ENCODE data around the gene CERS5. TPM values are rescaled to one million over a fixed set of nuclear protein-coding genes. Genes with fewer than 3 reads are reported as not detected.

Gene CERS5
- total RNA-seq, 1 experiment from 2014 or later, result 58.1 TPM

GRCh38 chr12:50100561-50100960 is 66.6 kb downstream of the CERS5 start:
- BruUV-seq (replicated peaks), result no TSS peak
- Mint-ChIP-seq H3K4me1 (ENCODE audit: insufficient read depth, unreplicated experiment) (peaks cover 18% of the 10 kb centered on the region), H3K36me3 (ENCODE audit: insufficient read depth, unreplicated experiment) (peaks cover 57% of the 10 kb centered on the region), H3K4me3 (ENCODE audit: unreplicated experiment) (no peak overlapping the region), H3K27ac (ENCODE audit: low read depth, unreplicated experiment) (no peak overlapping the region), H3K9me3 (ENCODE audit: unreplicated experiment) (no peaks in the 10 kb centered on the region), H3K27me3 (ENCODE audit: insufficient read depth, unreplicated experiment) (no peaks in the 10 kb centered on the region)
- DNase-seq (ENCODE audit: unreplicated experiment), result no peak
- CTCF ChIA-PET, result interaction anchor here (0.8 to 15.2 kb wide), 4 partner anchors 11 to 155 kb away, joined by 3 to 232 read pairs (median 50); partner anchors contain the start of genes COX14 and SMARCD1
- POLR2A ChIA-PET, result interaction anchor here (2.2 to 5.8 kb wide), 2 partner anchors 11 to 12 kb away, joined by 8 to 44 read pairs; partner anchors contain the start of gene COX14
- intact Hi-C loops (cut with micrococcal nuclease), result no loop called here
- no peak for TF ChIP-seq CTCF (IDR thresholded peaks at IDR 0.05; ENCODE audit: unreplicated experiment)

GRCh38 chr12:50099302-50100008 is 67.7 kb downstream of the CERS5 start:
- Mint-ChIP-seq H3K4me1 (ENCODE audit: insufficient read depth, unreplicated experiment) (peaks cover 18% of the 10 kb centered on the region), H3K27ac (ENCODE audit: low read depth, unreplicated experiment) (no peak overlapping the region), H3K36me3 (ENCODE audit: insufficient read depth, unreplicated experiment) (peaks cover 66% of the 10 kb centered on the region), H3K27me3 (ENCODE audit: insufficient read depth, unreplicated experiment) (no peaks in the 10 kb centered on the region), H3K9me3 (ENCODE audit: unreplicated experiment) (no peaks in the 10 kb centered on the region), H3K4me3 (ENCODE audit: unreplicated experiment) (no peak overlapping the region)
- TF ChIP-seq CTCF (IDR thresholded peaks at IDR 0.05; ENCODE audit: unreplicated experiment), result no peak
- intact Hi-C loops (cut with micrococcal nuclease), result no loop called here
- no peak for DNase-seq (ENCODE audit: unreplicated experiment)
- ChIA-PET CTCF (interaction anchor here (0.5 to 10.0 kb wide), 5 partner anchors 9 to 1921 kb away, joined by 3 to 96 read pairs (median 3); partner anchors contain the start of gene COX14), POLR2A (interaction anchor here (5.8 kb wide), 1 partner anchor 12 kb away, joined by 44 read pairs; the partner anchor contains the start of gene COX14)
- BruUV-seq (replicated peaks), result TSS peak; percentile 18

GRCh38 chr12:50097952-50098351 is 69.2 kb downstream of the CERS5 start:
- Mint-ChIP-seq H3K36me3 (ENCODE audit: insufficient read depth, unreplicated experiment) (peaks cover 81% of the 10 kb centered on the region), H3K27ac (ENCODE audit: low read depth, unreplicated experiment) (no peak overlapping the region), H3K9me3 (ENCODE audit: unreplicated experiment) (no peaks in the 10 kb centered on the region), H3K4me1 (ENCODE audit: insufficient read depth, unreplicated experiment) (peaks cover 11% of the 10 kb centered on the region), H3K4me3 (ENCODE audit: unreplicated experiment) (no peak overlapping the region), H3K27me3 (ENCODE audit: insufficient read depth, unreplicated experiment) (no peaks in the 10 kb centered on the region)
- BruUV-seq (replicated peaks), result no TSS peak
- CTCF ChIA-PET, result interaction anchor here (0.6 to 10.0 kb wide), 4 partner anchors 9 to 63 kb away, joined by 3 to 96 read pairs (median 6); partner anchors contain the start of gene COX14
- no peak for TF ChIP-seq CTCF (IDR thresholded peaks at IDR 0.05; ENCODE audit: unreplicated experiment)
- DNase-seq (ENCODE audit: unreplicated experiment), result no peak
- intact Hi-C loops (cut with micrococcal nuclease), result no loop called here
- POLR2A ChIA-PET, result interaction anchor here (0.9 to 1.3 kb wide), 2 partner anchors 13 to 78 kb away, joined by 3 to 5 read pairs; no protein-coding TSS in a partner anchor

GRCh38 chr12:50090391-50090790 is 76.8 kb downstream of the CERS5 start:
- POLR2A ChIA-PET, result interaction anchor here (0.7 kb wide), 1 partner anchor 16 kb away, joined by 4 read pairs; no protein-coding TSS in a partner anchor
- peaks cover 84% of the 10 kb centered on the region for H3K36me3 Mint-ChIP-seq (ENCODE audit: insufficient read depth, unreplicated experiment)
- H3K4me1 Mint-ChIP-seq (ENCODE audit: insufficient read depth, unreplicated experiment), result peaks cover 27% of the 10 kb centered on the region
- H3K27ac Mint-ChIP-seq (ENCODE audit: low read depth, unreplicated experiment), result no peak overlapping the region
- H3K4me3 Mint-ChIP-seq (ENCODE audit: unreplicated experiment), result no peak overlapping the region
- no TSS peak for BruUV-seq (replicated peaks)
- DNase-seq (ENCODE audit: unreplicated experiment), result no peak
- CTCF ChIA-PET, result interaction anchor here (0.6 to 11.7 kb wide), 5 partner anchors 17 to 347 kb away, joined by 3 to 232 read pairs (median 3); partner anchors contain the start of genes COX14 and GPD1
- no peaks in the 10 kb centered on the region for H3K9me3 Mint-ChIP-seq (ENCODE audit: unreplicated experiment)
- TF ChIP-seq CTCF (IDR thresholded peaks at IDR 0.05; ENCODE audit: unreplicated experiment), result no peak
- no peaks in the 10 kb centered on the region for H3K27me3 Mint-ChIP-seq (ENCODE audit: insufficient read depth, unreplicated experiment)
- intact Hi-C loops (cut with micrococcal nuclease), result no loop called here
